Measurements from ENCODE around the gene ZFAND4. TPM values are rescaled to one million over a fixed set of nuclear protein-coding genes. Genes with fewer than 3 reads are reported as not detected.

ZFAND4 gene
- total and polyA plus RNA-seq, 2 donors (not counting 3 experiments of a cell fraction or from before 2014, with no cell fraction given): 1.5 to 7.8 TPM

GRCh38 chr10:45652511-45652910 lies 20.1 kb downstream of the ZFAND4 start:
- H3K9ac ChIP-seq (replicated peaks; ENCODE audit: extremely low read depth, insufficient read depth, low read length): no peak overlapping the region
- no peaks in the 10 kb centered on the region for H4K20me1 ChIP-seq (replicated peaks; ENCODE audit: control insufficient read depth, extremely low read depth, insufficient read depth, low read length)
- intact Hi-C loops (cut with micrococcal nuclease): no loop called here
- no peaks in the 10 kb centered on the region for H3K79me2 ChIP-seq (ENCODE audit: control insufficient read depth, insufficient read depth, low read length)
- H3K27me3 ChIP-seq (ENCODE audit: control insufficient read depth in 2 of 2, insufficient read depth in 2 of 2, low read length in 2 of 2): no peaks in the 10 kb centered on the region
- H3K9me1 ChIP-seq (replicated peaks; ENCODE audit: control insufficient read depth, extremely low read depth, insufficient read depth, low read length): no peaks in the 10 kb centered on the region
- ChIA-PET CTCF (no interaction called here), POLR2A (no interaction called here)
- no peaks in the 10 kb centered on the region for H3K9me3 ChIP-seq (replicated peaks; ENCODE audit: control insufficient read depth, insufficient read depth, low read length)
- dilution Hi-C loops (cut with MboI; ENCODE audit: extremely low pct_ligation_motif_present, low sequenced_read_pairs): no loop called here
- TF ChIP-seq POLR2A (IDR thresholded peaks at IDR 0.05; ENCODE audit: low read depth, low read length): no peak
- TF ChIP-seq POLR2AphosphoS5 (IDR thresholded peaks at IDR 0.05; ENCODE audit: insufficient read depth, low read depth, low read length): no peak
- no peak for TF ChIP-seq EZH2 (IDR thresholded peaks at IDR 0.05; ENCODE audit: borderline replicate concordance, low read depth, low read length, severe bottlenecking)
- no peak for TF ChIP-seq GATA2 (IDR thresholded peaks at IDR 0.05; ENCODE audit: insufficient read depth, insufficient read length, low read depth, low read length)
- TF ChIP-seq JUN (IDR thresholded peaks at IDR 0.05; ENCODE audit: borderline replicate concordance, insufficient read depth, insufficient read length, low read depth): no peak
- TF ChIP-seq, protein P1, sequence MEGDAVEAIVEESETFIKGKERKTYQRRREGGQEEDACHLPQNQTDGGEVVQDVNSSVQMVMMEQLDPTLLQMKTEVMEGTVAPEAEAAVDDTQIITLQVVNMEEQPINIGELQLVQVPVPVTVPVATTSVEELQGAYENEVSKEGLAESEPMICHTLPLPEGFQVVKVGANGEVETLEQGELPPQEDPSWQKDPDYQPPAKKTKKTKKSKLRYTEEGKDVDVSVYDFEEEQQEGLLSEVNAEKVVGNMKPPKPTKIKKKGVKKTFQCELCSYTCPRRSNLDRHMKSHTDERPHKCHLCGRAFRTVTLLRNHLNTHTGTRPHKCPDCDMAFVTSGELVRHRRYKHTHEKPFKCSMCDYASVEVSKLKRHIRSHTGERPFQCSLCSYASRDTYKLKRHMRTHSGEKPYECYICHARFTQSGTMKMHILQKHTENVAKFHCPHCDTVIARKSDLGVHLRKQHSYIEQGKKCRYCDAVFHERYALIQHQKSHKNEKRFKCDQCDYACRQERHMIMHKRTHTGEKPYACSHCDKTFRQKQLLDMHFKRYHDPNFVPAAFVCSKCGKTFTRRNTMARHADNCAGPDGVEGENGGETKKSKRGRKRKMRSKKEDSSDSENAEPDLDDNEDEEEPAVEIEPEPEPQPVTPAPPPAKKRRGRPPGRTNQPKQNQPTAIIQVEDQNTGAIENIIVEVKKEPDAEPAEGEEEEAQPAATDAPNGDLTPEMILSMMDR (IDR thresholded peaks at IDR 0.05; ENCODE audit: extremely low read depth in 1 of 2, insufficient read depth in 1 of 2, low read depth in 1 of 2, low read length in 2 of 2): no peak
- TF ChIP-seq FOS (IDR thresholded peaks at IDR 0.05; ENCODE audit: borderline replicate concordance, insufficient read depth, low read length): no peak
- TF ChIP-seq MYC (IDR thresholded peaks at IDR 0.05; ENCODE audit: low read depth, low read length): no peak
- TF ChIP-seq, protein P2, sequence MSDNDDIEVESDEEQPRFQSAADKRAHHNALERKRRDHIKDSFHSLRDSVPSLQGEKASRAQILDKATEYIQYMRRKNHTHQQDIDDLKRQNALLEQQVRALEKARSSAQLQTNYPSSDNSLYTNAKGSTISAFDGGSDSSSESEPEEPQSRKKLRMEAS (IDR thresholded peaks at IDR 0.05; ENCODE audit: insufficient read depth, insufficient read length): no peak
- no TSS peak for BruUV-seq (replicated peaks)
- H3K27ac ChIP-seq (ENCODE audit: insufficient read depth, low read depth, low read length): no peak overlapping the region
- no peak overlapping the region for H3K4me3 ChIP-seq (replicated peaks in 1 of 3; ENCODE audit: insufficient read depth in 1 of 3, low read depth in 1 of 3, low read length in 3 of 3)
- H3K36me3 ChIP-seq (ENCODE audit: control insufficient read depth in 2 of 2, extremely low read depth in 1 of 2, insufficient read depth in 2 of 2, low read length in 2 of 2): no peaks in the 10 kb centered on the region
- DNase-seq (ENCODE audit: low read depth, low spot score): no peak
- FAIRE-seq: no peak
- H2AFZ ChIP-seq (ENCODE audit: low read depth, low read length): no peak overlapping the region
- H3K4me2 ChIP-seq (ENCODE audit: insufficient read depth, low read length): no peak overlapping the region
- H3K4me1 ChIP-seq (ENCODE audit: control insufficient read depth, extremely low read depth, insufficient read depth, low read length): no peaks in the 10 kb centered on the region
